ENCODE results near the gene CACNA2D1. TPM values are rescaled to one million over a fixed set of nuclear protein-coding genes. Genes with fewer than 3 reads are reported as not detected.

Gene CACNA2D1
- total RNA-seq, 1 experiment from 2014 or later: 36.2 TPM

DNA sequence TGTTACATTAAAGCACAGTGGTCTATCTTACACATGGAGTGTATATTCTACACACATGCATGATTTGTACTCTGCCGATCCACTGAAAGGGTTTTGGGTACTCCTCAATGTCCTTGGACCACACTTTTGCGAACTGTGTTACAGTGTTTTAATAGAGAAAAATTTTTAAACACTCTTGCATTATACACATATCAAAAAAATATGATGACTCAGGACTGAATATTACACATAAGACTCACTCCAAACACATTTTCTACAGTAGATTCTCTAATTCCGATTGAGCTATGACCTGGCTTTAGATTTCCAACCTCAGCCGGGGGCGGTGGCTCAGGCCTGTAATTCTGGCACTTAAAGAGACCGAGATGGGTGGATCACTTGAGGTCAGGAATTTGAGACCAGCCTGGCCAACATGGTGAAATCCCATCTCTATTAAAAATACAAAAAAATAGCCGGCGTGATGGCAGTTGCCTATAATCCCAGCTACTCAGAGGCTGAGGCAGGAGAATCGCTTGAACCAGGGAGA, 222.4 kb downstream of the CACNA2D1 start:
- Histone ChIP-seq H2AK5ac (ENCODE audit: insufficient read length, low read length) (no peak overlapping the region), H2BK20ac (ENCODE audit: low read depth, low read length, poor library complexity, severe bottlenecking) (no peak overlapping the region), H3K9ac (ENCODE audit: extremely low read depth, insufficient read length, low read length) (no peak overlapping the region), H3K4ac (ENCODE audit: low read depth, low read length) (no peak overlapping the region), H3K18ac (ENCODE audit: insufficient read length, low read depth, low read length) (no peak overlapping the region), H2BK5ac (ENCODE audit: insufficient read length, low read length) (no peak overlapping the region), H3T11ph (ENCODE audit: low read length) (no peak overlapping the region), H2BK15ac (ENCODE audit: low read depth, low read length) (no peak overlapping the region), H3K56ac (ENCODE audit: insufficient read length, low read depth, low read length) (no peak overlapping the region), H2BK120ac (ENCODE audit: low read depth, low read length, poor library complexity, severe bottlenecking) (no peak overlapping the region), H3K79me2 (ENCODE audit: insufficient read depth, low read length) (no peaks in the 10 kb centered on the region), H2BK12ac (ENCODE audit: insufficient read length, low read depth, low read length) (no peak overlapping the region), H4K8ac (replicated peaks; ENCODE audit: insufficient read length, low read depth, low read length) (no peak overlapping the region), H3K27me3 (ENCODE audit: insufficient read depth, low read length) (no peaks in the 10 kb centered on the region), H3K14ac (ENCODE audit: insufficient read depth, low read length) (no peak overlapping the region), H3K23ac (ENCODE audit: insufficient read length, low read depth, low read length) (no peak overlapping the region), H3K27ac (ENCODE audit: insufficient read length, low read depth, low read length) (no peak overlapping the region), H4K5ac (ENCODE audit: insufficient read length, low read depth, low read length) (no peak overlapping the region), H4K20me1 (ENCODE audit: control insufficient read depth, insufficient read depth, insufficient read length) (no peaks in the 10 kb centered on the region), H3K4me1 (ENCODE audit: insufficient read depth, low read length) (no peaks in the 10 kb centered on the region), H4K91ac (ENCODE audit: insufficient read length, low read depth, low read length) (no peak overlapping the region), H2AFZ (ENCODE audit: low read length) (no peak overlapping the region), H3K9me3 (ENCODE audit: control insufficient read depth, low read depth, low read length) (no peaks in the 10 kb centered on the region), H3K4me2 (ENCODE audit: insufficient read depth, insufficient read length, low read length) (no peak overlapping the region), H3K79me1 (ENCODE audit: insufficient read depth, low read depth, low read length, poor library complexity, severe bottlenecking) (no peaks in the 10 kb centered on the region), H3K23me2 (ENCODE audit: insufficient read length, low read depth, low read length, poor library complexity, severe bottlenecking) (no peaks in the 10 kb centered on the region)
- H3K9me3 Mint-ChIP-seq: no peaks in the 10 kb centered on the region
- no CpG with 5 or more reads among the region's 9 CpGs for WGBS (ENCODE audit: extremely low coverage, insufficient read length, low lambda C conversion rate)
- H3K36me3 Mint-ChIP-seq (ENCODE audit: insufficient read depth in 1 of 3, low read depth in 3 of 3): no peaks in the 10 kb centered on the region
- H3K27me3 Mint-ChIP-seq (ENCODE audit: low read depth): no peaks in the 10 kb centered on the region
- H3K4me3 Mint-ChIP-seq: no peak overlapping the region
- no peak for DNase-seq
- H3K27ac Mint-ChIP-seq: no peak overlapping the region
- TF ChIP-seq, protein P1, sequence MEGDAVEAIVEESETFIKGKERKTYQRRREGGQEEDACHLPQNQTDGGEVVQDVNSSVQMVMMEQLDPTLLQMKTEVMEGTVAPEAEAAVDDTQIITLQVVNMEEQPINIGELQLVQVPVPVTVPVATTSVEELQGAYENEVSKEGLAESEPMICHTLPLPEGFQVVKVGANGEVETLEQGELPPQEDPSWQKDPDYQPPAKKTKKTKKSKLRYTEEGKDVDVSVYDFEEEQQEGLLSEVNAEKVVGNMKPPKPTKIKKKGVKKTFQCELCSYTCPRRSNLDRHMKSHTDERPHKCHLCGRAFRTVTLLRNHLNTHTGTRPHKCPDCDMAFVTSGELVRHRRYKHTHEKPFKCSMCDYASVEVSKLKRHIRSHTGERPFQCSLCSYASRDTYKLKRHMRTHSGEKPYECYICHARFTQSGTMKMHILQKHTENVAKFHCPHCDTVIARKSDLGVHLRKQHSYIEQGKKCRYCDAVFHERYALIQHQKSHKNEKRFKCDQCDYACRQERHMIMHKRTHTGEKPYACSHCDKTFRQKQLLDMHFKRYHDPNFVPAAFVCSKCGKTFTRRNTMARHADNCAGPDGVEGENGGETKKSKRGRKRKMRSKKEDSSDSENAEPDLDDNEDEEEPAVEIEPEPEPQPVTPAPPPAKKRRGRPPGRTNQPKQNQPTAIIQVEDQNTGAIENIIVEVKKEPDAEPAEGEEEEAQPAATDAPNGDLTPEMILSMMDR (conservative IDR thresholded peaks at IDR 0.05): no peak
- 0 out of 4 replicates have a peak, but pooled peaks cover 0 to 3% of the 10 kb centered on the region in 2 experiments for H3K4me1 Mint-ChIP-seq
